Measurements from ENCODE around the gene SH3BP4.

SH3BP4 gene

GRCh38 chr2:235041221-235041917, 89.6 kb downstream of the SH3BP4 start:
- DNase-seq (ENCODE audit: low read depth): no peak

- no peak for DNase-seq (ENCODE audit: low read depth)
Observed at GRCh38 chr2:235041918-235042575, 90.2 kb downstream of the SH3BP4 start.

GRCh38 chr2:235042576-235043515, 91.0 kb downstream of the SH3BP4 start:
- DNase-seq (ENCODE audit: low read depth): no peak

- no peak for DNase-seq (ENCODE audit: low read depth)
Observed at GRCh38 chr2:235043762-235044500, 92.1 kb downstream of the SH3BP4 start.

GRCh38 chr2:235044501-235045271, 92.9 kb downstream of the SH3BP4 start:
- DNase-seq (ENCODE audit: low read depth): no peak

- DNase-seq (ENCODE audit: low read depth): no peak
Observed at GRCh38 chr2:235045336-235045972, 93.6 kb downstream of the SH3BP4 start.

- DNase-seq (ENCODE audit: low read depth): no peak
Observed at GRCh38 chr2:235045973-235046343, 94.1 kb downstream of the SH3BP4 start.

GRCh38 chr2:235046589-235046988, 94.8 kb downstream of the SH3BP4 start:
- no peak for DNase-seq (ENCODE audit: low read depth)

- no peak for DNase-seq (ENCODE audit: low read depth)
Observed at GRCh38 chr2:235047171-235048160, 95.6 kb downstream of the SH3BP4 start.

GRCh38 chr2:235048549-235048948, 96.7 kb downstream of the SH3BP4 start:
- DNase-seq (ENCODE audit: low read depth): no peak

- no peak for DNase-seq (ENCODE audit: low read depth)
Observed at GRCh38 chr2:235049069-235049468, 97.3 kb downstream of the SH3BP4 start.

- no peak for DNase-seq (ENCODE audit: low read depth)
Observed at GRCh38 chr2:235049719-235050118, 97.9 kb downstream of the SH3BP4 start.

GRCh38 chr2:235050980-235051351, 99.1 kb downstream of the SH3BP4 start:
- peak; percentile 99 for DNase-seq (ENCODE audit: low read depth)

- DNase-seq (ENCODE audit: low read depth): no peak
Observed at GRCh38 chr2:235051436-235052260, 99.8 kb downstream of the SH3BP4 start.

GRCh38 chr2:235052514-235053354, 100.9 kb downstream of the SH3BP4 start:
- DNase-seq (ENCODE audit: low read depth): no peak

- DNase-seq (ENCODE audit: low read depth): no peak
Observed at GRCh38 chr2:235053651-235054050, 101.8 kb downstream of the SH3BP4 start.

GRCh38 chr2:235054475-235054874, 102.7 kb downstream of the SH3BP4 start:
- no peak for DNase-seq (ENCODE audit: low read depth)

GRCh38 chr2:235054919-235055318, 103.1 kb downstream of the SH3BP4 start:
- no peak for DNase-seq (ENCODE audit: low read depth)
